Endodermal cell (in vitro differentiated cells): ENCODE results near the gene TAS2R1. TPM values are rescaled to one million over a fixed set of nuclear protein-coding genes. Genes with fewer than 3 reads are reported as not detected.
A peak's percentile ranks its signal among the peaks of the same experiment; 100 is the strongest.

Experiments used
- DNase-seq: peaks from one replicate; pipeline ENCODE4 v3.0.0-alpha.2; 2017
- H3K27ac ChIP-seq: 2 replicates; pipeline ENCODE4 v1.5.1; 2013; ENCODE audit warnings: mild to moderate bottlenecking, low read depth, low read length, moderate library complexity
- H3K27me3 ChIP-seq: 2 replicates; pipeline ENCODE4 v1.6.1; 2013; ENCODE audit warnings: mild to moderate bottlenecking, low read length, moderate library complexity; ENCODE audit not compliant: insufficient read depth, control insufficient read depth, poor library complexity, severe bottlenecking
- H3K36me3 ChIP-seq: 2 replicates; pipeline ENCODE4 v1.7.0; 2013; ENCODE audit warnings: mild to moderate bottlenecking, low read length, moderate library complexity; ENCODE audit not compliant: control insufficient read depth, insufficient read depth
- H3K4me1 ChIP-seq: one replicate; pipeline ENCODE4 v1.7.0; 2013; ENCODE audit warnings: low read length; ENCODE audit not compliant: control insufficient read depth, insufficient read depth
- H3K4me3 ChIP-seq: 2 replicates; pipeline ENCODE4 v1.5.1; 2013; ENCODE audit warnings: mild to moderate bottlenecking, low read length, moderate library complexity
- H3K9ac ChIP-seq: 2 replicates; pipeline ENCODE4 v1.6.1; 2013; ENCODE audit warnings: mild to moderate bottlenecking, low read length, moderate library complexity; ENCODE audit not compliant: poor library complexity, severe bottlenecking; ENCODE audit errors: extremely low read depth
- H3K9me3 ChIP-seq: 2 replicates; pipeline ENCODE4 v1.6.1; 2013; ENCODE audit warnings: mild to moderate bottlenecking, low read length, moderate library complexity; ENCODE audit not compliant: control insufficient read depth
- H3K27ac Mint-ChIP-seq: 2 replicates; pipeline ENCODE4 v1.8.0; 2020; ENCODE audit warnings: mixed read lengths
- H3K27me3 Mint-ChIP-seq: 2 replicates; pipeline ENCODE4 v1.8.0; 2021; ENCODE audit warnings: mild to moderate bottlenecking, mixed read lengths; ENCODE audit not compliant: insufficient read depth
- H3K36me3 Mint-ChIP-seq: 2 replicates; pipeline ENCODE4 v1.8.0; 2020; ENCODE audit warnings: low read depth, mixed read lengths
- H3K4me1 Mint-ChIP-seq: 2 replicates; pipeline ENCODE4 v1.8.0; 2020; ENCODE audit warnings: mixed read lengths
- H3K4me3 Mint-ChIP-seq: 2 replicates; pipeline ENCODE4 v1.8.0; 2020; ENCODE audit warnings: mild to moderate bottlenecking, moderate library complexity, mixed read lengths
- H3K9me3 Mint-ChIP-seq: 2 replicates; pipeline ENCODE4 v1.8.0; 2020; ENCODE audit warnings: mild to moderate bottlenecking, mixed read lengths
- WGBS, 2 experiments: methylation state at CpG; one replicate each; pipeline versions ENCODE4 v1.1.5 to v1.1.7; 2013; ENCODE audit warnings: missing lambda C conversion rate in 2 of 2, mixed read lengths in 1 of 2; ENCODE audit not compliant: insufficient coverage in 1 of 2, insufficient read length in 1 of 2; 5-methylcytosine and 5-hydroxymethylcytosine counted together
- total RNA-seq, 2 donors: library from RNA; stranded (reverse); fragmentation: NEBNext Ultra II Directional in 1 of 2; extraction: Animal tissue kit (Norgen Biotek cat#: 25700) in 1 of 2; gene quantifications; 2 replicates in 1 of 2; 3 replicates in 1 of 2; pipeline ENCODE4 v1.2.1, GENCODE V29; 2021
- TF ChIP-seq, protein P1 (sequence below): fragments of 200-600 bp; sonication (generic); conservative IDR thresholded peaks from 2 replicates; pipeline ENCODE4 v1.5.0; 2021; ENCODE audit warnings: antibody characterized with exemption, mild to moderate bottlenecking

Gene TAS2R1
- total RNA-seq, 2 donors from 2014 or later, result 0.24 TPM; not detected in 1

DNA sequence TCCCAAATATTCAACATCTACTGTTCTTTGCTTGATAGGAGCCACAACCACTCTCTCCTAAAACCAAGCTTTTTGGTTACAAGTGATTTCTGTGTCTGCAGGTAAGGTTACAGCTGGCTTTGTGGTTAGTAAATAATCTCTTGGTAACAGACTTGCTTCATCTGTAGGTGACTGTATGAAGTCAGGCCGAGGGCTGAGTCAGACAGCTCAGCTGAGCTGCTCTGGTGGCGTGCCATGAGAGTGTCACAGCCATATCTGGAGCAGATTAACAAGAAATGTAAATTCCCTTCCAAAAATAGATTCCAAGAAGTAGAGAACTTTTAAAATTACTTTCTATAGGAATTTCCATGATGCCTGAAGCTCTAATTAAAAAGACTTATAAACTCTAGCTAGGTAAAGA is 23.7 kb upstream of the TAS2R1 start:
- Histone ChIP-seq H3K27me3 (no peaks in the 10 kb centered on the region), H3K36me3 (no peaks in the 10 kb centered on the region), H3K9ac (no peak overlapping the region), H3K27ac (no peak overlapping the region), H3K4me1 (peaks cover 6% of the 10 kb centered on the region), H3K9me3 (peaks cover 11% of the 10 kb centered on the region), H3K4me3 (no peak overlapping the region)
- WGBS, 2 experiments, result 84 to 100% methylated on average over 1 to 2 of the region's 2 CpGs
- DNase-seq, result no peak
- peaks cover 4% of the 10 kb centered on the region for H3K4me1 Mint-ChIP-seq
- no peaks in the 10 kb centered on the region for H3K9me3 Mint-ChIP-seq
- no peak overlapping the region for H3K4me3 Mint-ChIP-seq
- H3K27me3 Mint-ChIP-seq, result no peaks in the 10 kb centered on the region
- no peak overlapping the region for H3K27ac Mint-ChIP-seq
- TF ChIP-seq, protein P1, sequence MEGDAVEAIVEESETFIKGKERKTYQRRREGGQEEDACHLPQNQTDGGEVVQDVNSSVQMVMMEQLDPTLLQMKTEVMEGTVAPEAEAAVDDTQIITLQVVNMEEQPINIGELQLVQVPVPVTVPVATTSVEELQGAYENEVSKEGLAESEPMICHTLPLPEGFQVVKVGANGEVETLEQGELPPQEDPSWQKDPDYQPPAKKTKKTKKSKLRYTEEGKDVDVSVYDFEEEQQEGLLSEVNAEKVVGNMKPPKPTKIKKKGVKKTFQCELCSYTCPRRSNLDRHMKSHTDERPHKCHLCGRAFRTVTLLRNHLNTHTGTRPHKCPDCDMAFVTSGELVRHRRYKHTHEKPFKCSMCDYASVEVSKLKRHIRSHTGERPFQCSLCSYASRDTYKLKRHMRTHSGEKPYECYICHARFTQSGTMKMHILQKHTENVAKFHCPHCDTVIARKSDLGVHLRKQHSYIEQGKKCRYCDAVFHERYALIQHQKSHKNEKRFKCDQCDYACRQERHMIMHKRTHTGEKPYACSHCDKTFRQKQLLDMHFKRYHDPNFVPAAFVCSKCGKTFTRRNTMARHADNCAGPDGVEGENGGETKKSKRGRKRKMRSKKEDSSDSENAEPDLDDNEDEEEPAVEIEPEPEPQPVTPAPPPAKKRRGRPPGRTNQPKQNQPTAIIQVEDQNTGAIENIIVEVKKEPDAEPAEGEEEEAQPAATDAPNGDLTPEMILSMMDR, result no peak
- no peaks in the 10 kb centered on the region for H3K36me3 Mint-ChIP-seq

DNA sequence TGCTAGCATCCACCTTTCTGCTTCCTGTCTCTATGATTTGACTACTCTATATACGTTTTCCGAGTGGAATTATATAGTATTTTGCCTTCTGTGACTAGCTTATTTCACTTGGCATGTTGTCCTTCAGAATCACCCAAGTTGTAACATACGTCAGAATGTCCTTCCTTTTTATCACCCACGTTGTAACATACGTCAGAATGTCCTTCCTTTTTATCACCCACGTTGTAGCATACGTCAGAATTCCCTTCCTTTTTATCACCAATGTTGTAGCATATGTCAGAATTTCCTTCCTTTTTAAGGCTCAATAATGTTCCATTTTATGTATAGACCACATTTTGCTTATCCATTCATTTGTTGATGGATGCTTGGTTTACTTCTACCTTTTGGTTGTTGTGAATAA is 22.9 kb upstream of the TAS2R1 start:
- H3K27ac ChIP-seq, result no peak overlapping the region
- no peaks in the 10 kb centered on the region for H3K36me3 ChIP-seq
- no peak overlapping the region for H3K4me3 ChIP-seq
- peaks cover 11% of the 10 kb centered on the region for H3K9me3 ChIP-seq
- Mint-ChIP-seq H3K4me1 (peaks cover 7% of the 10 kb centered on the region), H3K4me3 (no peak overlapping the region), H3K27ac (no peak overlapping the region), H3K9me3 (no peaks in the 10 kb centered on the region), H3K36me3 (no peaks in the 10 kb centered on the region), H3K27me3 (no peaks in the 10 kb centered on the region)
- no peaks in the 10 kb centered on the region for H3K27me3 ChIP-seq
- no peak for DNase-seq
- peaks cover 6% of the 10 kb centered on the region for H3K4me1 ChIP-seq
- 95 to 96% methylated on average over 7 of the region's 7 CpGs for WGBS, 2 experiments
- no peak overlapping the region for H3K9ac ChIP-seq
- TF ChIP-seq, protein P1, result peak; percentile 11

DNA sequence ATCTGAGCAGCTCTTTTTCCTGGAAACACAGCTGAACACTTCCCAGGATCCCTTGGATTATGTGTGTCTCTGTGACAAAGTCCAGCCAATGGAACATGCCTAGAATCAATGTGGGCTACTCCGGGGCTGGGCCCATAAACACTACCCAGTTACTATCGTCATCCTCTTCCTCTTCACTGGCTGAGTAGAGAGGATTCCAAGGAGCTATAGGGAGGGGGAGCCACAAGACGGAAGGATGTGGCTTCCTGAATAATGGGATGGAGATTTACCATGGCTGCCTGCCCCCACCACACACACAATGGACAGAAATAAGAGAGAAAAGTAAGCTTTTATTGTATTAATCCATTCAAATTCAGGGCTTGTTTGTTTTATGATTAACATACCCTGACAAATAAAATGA is 22.1 kb upstream of the TAS2R1 start:
- Mint-ChIP-seq H3K36me3 (no peaks in the 10 kb centered on the region), H3K9me3 (no peaks in the 10 kb centered on the region), H3K4me1 (peaks cover 7% of the 10 kb centered on the region), H3K27me3 (no peaks in the 10 kb centered on the region), H3K27ac (no peak overlapping the region), H3K4me3 (no peak overlapping the region)
- no peak for DNase-seq
- Histone ChIP-seq H3K9ac (no peak overlapping the region), H3K4me1 (peaks cover 6% of the 10 kb centered on the region), H3K27me3 (no peaks in the 10 kb centered on the region), H3K4me3 (no peak overlapping the region), H3K36me3 (no peaks in the 10 kb centered on the region), H3K27ac (no peak overlapping the region), H3K9me3 (peaks cover 16% of the 10 kb centered on the region)
- 96 to 100% methylated on average over 1 to 3 of the region's 3 CpGs for WGBS, 2 experiments
- TF ChIP-seq, protein P1, result no peak
